GM12864 (cell line): ENCODE measurements around the gene TMEM258.

Experiments
- DNase-seq: peaks from one replicate; pipeline ENCODE4 v3.0.0-alpha.2; 2011; ENCODE audit warnings: low read depth
- H3K4me3 ChIP-seq: 2 replicates; pipeline ENCODE4 v1.5.1; 2011; ENCODE audit warnings: mild to moderate bottlenecking, low read depth, low read length, control low read depth
- TF ChIP-seq, protein P1 (sequence below): IDR thresholded peaks from 2 replicates; pipeline ENCODE4 v1.5.1; 2011; ENCODE audit warnings: low read depth, mild to moderate bottlenecking, moderate library complexity, low read length, control low read depth, inconsistent platforms; ENCODE audit errors: missing control alignments

The TMEM258 gene

GRCh38 chr11:61784506-61784805 is 7.9 kb downstream of the TMEM258 start:
- no peak overlapping the region for H3K4me3 ChIP-seq
- DNase-seq, result no peak
- TF ChIP-seq, protein P1, sequence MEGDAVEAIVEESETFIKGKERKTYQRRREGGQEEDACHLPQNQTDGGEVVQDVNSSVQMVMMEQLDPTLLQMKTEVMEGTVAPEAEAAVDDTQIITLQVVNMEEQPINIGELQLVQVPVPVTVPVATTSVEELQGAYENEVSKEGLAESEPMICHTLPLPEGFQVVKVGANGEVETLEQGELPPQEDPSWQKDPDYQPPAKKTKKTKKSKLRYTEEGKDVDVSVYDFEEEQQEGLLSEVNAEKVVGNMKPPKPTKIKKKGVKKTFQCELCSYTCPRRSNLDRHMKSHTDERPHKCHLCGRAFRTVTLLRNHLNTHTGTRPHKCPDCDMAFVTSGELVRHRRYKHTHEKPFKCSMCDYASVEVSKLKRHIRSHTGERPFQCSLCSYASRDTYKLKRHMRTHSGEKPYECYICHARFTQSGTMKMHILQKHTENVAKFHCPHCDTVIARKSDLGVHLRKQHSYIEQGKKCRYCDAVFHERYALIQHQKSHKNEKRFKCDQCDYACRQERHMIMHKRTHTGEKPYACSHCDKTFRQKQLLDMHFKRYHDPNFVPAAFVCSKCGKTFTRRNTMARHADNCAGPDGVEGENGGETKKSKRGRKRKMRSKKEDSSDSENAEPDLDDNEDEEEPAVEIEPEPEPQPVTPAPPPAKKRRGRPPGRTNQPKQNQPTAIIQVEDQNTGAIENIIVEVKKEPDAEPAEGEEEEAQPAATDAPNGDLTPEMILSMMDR, result no peak

DNA sequence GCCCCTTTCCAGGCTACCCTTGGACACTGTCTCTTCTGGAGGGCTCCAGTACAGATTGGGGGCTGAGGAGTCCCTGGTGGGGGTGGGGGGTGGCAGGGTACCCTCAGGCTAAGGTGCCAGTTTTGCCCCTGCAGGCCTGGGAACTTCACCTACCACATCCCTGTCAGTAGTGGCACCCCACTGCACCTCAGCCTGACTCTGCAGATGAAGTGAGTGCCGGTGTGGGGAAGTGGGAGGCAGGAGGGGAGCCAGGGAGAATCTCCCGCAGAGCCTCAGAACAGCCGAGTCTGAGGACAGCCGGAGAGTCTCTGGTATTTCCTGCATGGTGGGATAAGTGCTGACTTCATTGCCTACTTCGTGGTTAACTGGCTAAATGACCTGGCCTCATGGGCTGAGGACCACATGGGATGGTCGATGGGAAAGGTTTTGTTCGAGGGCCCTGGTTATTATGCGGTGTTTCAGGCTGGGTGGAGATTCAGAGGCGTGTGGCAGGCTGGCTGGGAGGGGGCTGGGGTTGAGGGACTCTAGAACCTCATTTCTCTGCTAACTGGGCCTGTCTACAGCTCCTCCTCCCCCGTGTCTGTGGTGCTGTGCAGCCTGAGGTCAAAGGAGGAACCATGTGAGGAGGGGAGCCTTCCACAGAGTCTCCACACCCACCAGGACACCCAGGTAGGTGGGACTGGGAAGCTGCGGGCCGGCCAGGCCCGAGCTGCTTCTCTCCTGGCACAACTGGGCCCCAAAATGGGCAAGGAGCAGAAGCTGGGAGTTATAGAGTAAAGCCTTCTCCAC is 8.5 kb downstream of the TMEM258 start:
- H3K4me3 ChIP-seq, result no peak overlapping the region
- DNase-seq, result no peak
- TF ChIP-seq, protein P1, result no peak

- H3K4me3 ChIP-seq, result no peak overlapping the region
- no peak for DNase-seq
- TF ChIP-seq, protein P1, result no peak
Measured at GRCh38 chr11:61782841-61783240, 9.6 kb downstream of the TMEM258 start.

DNA sequence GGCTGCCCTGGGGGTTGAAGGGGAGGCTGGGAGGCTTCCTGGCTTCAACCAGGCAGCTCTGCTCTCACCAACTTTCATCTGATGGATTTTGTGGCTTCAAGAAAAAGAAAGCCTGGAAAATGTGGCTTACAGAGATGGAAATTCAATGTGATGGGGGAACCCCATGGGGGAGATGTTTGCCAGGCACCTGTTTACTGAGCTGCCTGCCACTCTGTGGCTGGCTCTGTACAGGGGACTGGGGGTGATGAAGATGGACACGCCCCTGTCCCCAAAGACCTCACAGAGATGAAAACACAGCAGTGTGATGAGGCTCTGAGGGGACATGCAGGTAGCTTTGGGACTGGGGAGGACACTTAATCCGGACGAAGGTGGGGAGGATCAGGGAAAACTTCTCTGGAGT is 10.1 kb downstream of the TMEM258 start:
- TF ChIP-seq, protein P1, result no peak
- H3K4me3 ChIP-seq, result no peak overlapping the region
- DNase-seq, result no peak

- no peak overlapping the region for H3K4me3 ChIP-seq
- DNase-seq, result no peak
Measured at GRCh38 chr11:61781585-61781984, 10.8 kb downstream of the TMEM258 start.

DNA sequence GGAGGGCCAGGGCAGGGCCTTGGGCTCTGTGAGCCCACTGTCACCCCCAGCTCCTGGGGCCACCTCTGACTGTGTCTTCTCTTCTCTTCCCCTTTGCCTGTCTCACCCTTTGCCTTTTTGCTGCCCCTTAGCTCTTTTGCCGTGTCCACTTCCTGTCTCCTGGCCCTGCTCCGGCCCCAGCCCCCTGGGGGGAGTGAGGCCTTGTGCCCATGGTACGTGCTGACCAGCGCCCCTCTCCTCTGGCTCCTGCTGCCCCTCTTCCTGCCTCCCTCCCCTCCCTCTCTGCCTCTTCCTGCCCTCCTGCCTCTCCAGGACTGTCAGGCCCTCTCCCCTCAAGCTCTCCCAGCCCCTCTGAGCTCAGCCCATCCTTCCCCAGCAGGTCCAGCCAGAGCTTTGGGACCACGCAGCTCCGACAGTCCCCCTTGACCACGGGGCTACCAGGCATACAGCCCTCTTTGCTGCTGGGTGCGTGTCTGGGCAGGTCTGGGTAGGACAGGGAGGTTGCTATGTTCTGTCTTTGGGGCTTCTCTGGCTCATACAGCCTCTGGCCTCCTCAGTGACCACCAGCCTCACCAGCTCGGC is 11.7 kb downstream of the TMEM258 start:
- H3K4me3 ChIP-seq, result no peak overlapping the region
- DNase-seq, result no peak
- TF ChIP-seq, protein P1, result no peak

More at GRCh38 chr11:61781585-61781984, 10.8 kb downstream of the TMEM258 start:
- TF ChIP-seq, protein P1, result no peak
